Liver (tissue), 9 donors: Measurements from ENCODE around the gene WDR45B. TPM values are rescaled to one million over a fixed set of nuclear protein-coding genes. Genes with fewer than 3 reads are reported as not detected.

Experiments used
- DNase-seq: peaks from one replicate; pipeline ENCODE4 v3.0.0-alpha.2; 2017; ENCODE audit warnings: low spot score
- H3K27ac ChIP-seq, 2 donors: one replicate each; pipeline ENCODE4 v1.7.0; 2013; ENCODE audit warnings: inconsistent platforms in 2 of 2, low read length in 2 of 2, control low read depth in 1 of 2, low read depth in 1 of 2, mild to moderate bottlenecking in 1 of 2
- H3K27me3 ChIP-seq, 4 donors: one replicate each; pipeline versions ENCODE4 v1.6.1 to v1.7.0; 2013; ENCODE audit warnings: low read length in 3 of 4, inconsistent platforms in 1 of 4, mild to moderate bottlenecking in 1 of 4, moderate library complexity in 1 of 4; ENCODE audit not compliant: control insufficient read depth in 4 of 4, insufficient read depth in 4 of 4
- H3K36me3 ChIP-seq, 4 donors: one replicate each; pipeline versions ENCODE4 v1.6.1 to v1.7.0; 2013; ENCODE audit warnings: low read length in 3 of 4, mild to moderate bottlenecking in 3 of 4, low read depth in 1 of 4, moderate library complexity in 1 of 4; ENCODE audit not compliant: control insufficient read depth in 4 of 4, insufficient read depth in 3 of 4
- H3K4me1 ChIP-seq, 4 donors: one replicate each; pipeline versions ENCODE4 v1.6.1 to v1.7.0; 2013; ENCODE audit warnings: low read length in 3 of 4, mild to moderate bottlenecking in 3 of 4, moderate library complexity in 1 of 4; ENCODE audit not compliant: control insufficient read depth in 4 of 4, insufficient read depth in 4 of 4
- H3K4me3 ChIP-seq, 3 donors: one replicate each; pipeline versions ENCODE4 v1.6.1 to v1.7.0; 2013; ENCODE audit warnings: low read length in 3 of 3, control low read depth in 1 of 3, low read depth in 1 of 3, mild to moderate bottlenecking in 1 of 3
- H3K9ac ChIP-seq, 2 donors: one replicate each; pipeline ENCODE4 v1.7.0; 2013; ENCODE audit warnings: low read length in 2 of 2, mild to moderate bottlenecking in 2 of 2, moderate library complexity in 2 of 2, control low read depth in 1 of 2, low read depth in 1 of 2
- H3K9me3 ChIP-seq, 4 donors: one replicate each; pipeline versions ENCODE4 v1.6.1 to v1.7.0; 2013; ENCODE audit warnings: low read length in 3 of 4; ENCODE audit not compliant: control insufficient read depth in 4 of 4
- EGR1 ChIP-seq, 2 donors: IDR thresholded peaks; 2 replicates each; pipeline ENCODE4 v1.6.1; 2016 to 2018; ENCODE audit warnings: antibody characterized with exemption in 2 of 2, low read depth in 2 of 2
- FOXA1 ChIP-seq: IDR thresholded peaks from 2 replicates; pipeline ENCODE4 v1.6.1; 2016; ENCODE audit warnings: antibody characterized with exemption
- GABPA ChIP-seq, 2 donors: IDR thresholded peaks in 1 of 2; conservative IDR thresholded peaks in 1 of 2; 2 replicates each; pipeline ENCODE4 v1.6.1; 2016; ENCODE audit warnings: antibody characterized with exemption in 2 of 2, mild to moderate bottlenecking in 1 of 2, moderate library complexity in 1 of 2
- HNF4A ChIP-seq, 2 donors: conservative IDR thresholded peaks; 2 replicates each; pipeline ENCODE4 v1.6.1; 2016; ENCODE audit warnings: antibody characterized with exemption in 2 of 2, mild to moderate bottlenecking in 2 of 2
- HNF4G ChIP-seq: IDR thresholded peaks from 2 replicates; pipeline ENCODE4 v1.6.1; 2016; ENCODE audit warnings: antibody characterized with exemption
- JUND ChIP-seq, 2 donors: IDR thresholded peaks; 2 replicates each; pipeline ENCODE4 v1.6.1; 2016; ENCODE audit warnings: antibody characterized with exemption in 2 of 2
- RAD21 ChIP-seq, 2 donors: IDR thresholded peaks; 2 replicates each; pipeline ENCODE4 v1.6.1; 2016; ENCODE audit warnings: antibody characterized with exemption in 2 of 2, mild to moderate bottlenecking in 2 of 2
- RXRA ChIP-seq, 2 donors: IDR thresholded peaks; 2 replicates each; pipeline ENCODE4 v1.6.1; 2017 to 2018; ENCODE audit warnings: antibody characterized with exemption in 2 of 2, mild to moderate bottlenecking in 1 of 2
- TAF1 ChIP-seq: conservative IDR thresholded peaks from 2 replicates; pipeline ENCODE4 v1.6.1; 2016; ENCODE audit warnings: antibody characterized with exemption, mild to moderate bottlenecking
- YY1 ChIP-seq: IDR thresholded peaks from 2 replicates; pipeline ENCODE4 v1.6.1; 2016; ENCODE audit warnings: antibody characterized with exemption, mild to moderate bottlenecking
- WGBS: extraction: QIAGEN DNeasy Blood & Tissue Kit; methylation state at CpG from one replicate; pipeline ENCODE4 v1.1.7; 2013; 5-methylcytosine and 5-hydroxymethylcytosine counted together
- polyA plus RNA-seq, 2 donors: library from polyadenylated mRNA; stranded (reverse) in 1 of 2; unstranded in 1 of 2; fragments of 200-250 nt in 1 of 2; fragments of >200 nt in 1 of 2; fragmentation: Nextera tagmentation in 1 of 2; extraction: Ambion mirVana in 1 of 2; gene quantifications; one replicate each; pipeline versions ENCODE4 v1.2.1 to v1.2.3, GENCODE V29; 2013 to 2015
- total RNA-seq, 2 donors: library from RNA; depleted of rRNA; stranded (reverse); fragments of >200 nt; gene quantifications; one replicate each; pipeline ENCODE4 v1.2.3, GENCODE V29; 2014
- TF ChIP-seq, protein P1 (sequence below): fragments of 150-350 bp; IDR thresholded peaks from 2 replicates; pipeline ENCODE4 v1.5.1; 2017; ENCODE audit warnings: improper control_type of control experiment, low read depth, low read length; ENCODE audit not compliant: missing input control
- TF ChIP-seq, protein P2 (sequence below): IDR thresholded peaks from 2 replicates; pipeline ENCODE4 v1.6.1; 2016; ENCODE audit warnings: antibody characterized with exemption
- TF ChIP-seq, protein P3 (sequence below): IDR thresholded peaks from 2 replicates; pipeline ENCODE4 v1.6.1; 2016; ENCODE audit warnings: antibody characterized with exemption, mild to moderate bottlenecking
- TF ChIP-seq, protein P4 (sequence below): IDR thresholded peaks from 2 replicates; pipeline ENCODE4 v1.6.1; 2016; ENCODE audit warnings: antibody characterized with exemption
- donor health status: healthy.
- donor health status: healthy.
- donor health status: healthy.
- donor health status: healthy.
- donor health status: healthy.

WDR45B gene
- total and polyA plus RNA-seq, 4 donors: 25.4 to 40.9 (median 29.2) TPM

DNA sequence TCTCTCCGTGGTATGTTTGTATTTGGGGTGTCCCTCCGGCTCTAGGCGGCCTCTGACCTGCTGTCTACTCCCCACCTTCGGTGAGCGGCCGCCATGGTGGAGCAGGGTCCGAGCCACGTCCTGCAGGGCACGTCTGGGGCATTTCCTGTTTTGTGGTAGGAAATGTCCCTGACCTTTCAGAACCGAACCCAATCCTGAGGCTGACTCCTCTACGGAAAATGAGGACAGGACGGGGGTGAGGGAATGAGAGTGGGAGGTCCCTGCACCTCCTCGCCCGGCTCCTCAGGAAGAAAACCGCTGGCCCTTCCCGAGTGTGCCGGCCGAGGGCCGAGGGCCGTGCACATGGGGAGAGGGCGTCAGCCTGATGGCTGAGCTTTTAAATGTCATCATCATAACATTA lies 45.8 kb downstream of the WDR45B start:
- Histone ChIP-seq H3K4me3 (no peak overlapping the region), H3K27ac (no peak overlapping the region), H3K9ac (no peak overlapping the region), H3K4me1 (peaks cover 0 to 5% (median 0%) of the 10 kb centered on the region in 4 donors), H3K36me3 (peaks cover 9 to 40% (median 25%) of the 10 kb centered on the region in 4 donors), H3K27me3 (no peaks in the 10 kb centered on the region), H3K9me3 (no peaks in the 10 kb centered on the region)
- TF ChIP-seq RAD21 (IDR thresholded peaks at IDR 0.05) (no peak), TAF1 (no peak), HNF4A (conservative IDR thresholded peaks at IDR 0.05) (no peak), YY1 (no peak), JUND (IDR thresholded peaks at IDR 0.05) (no peak), RXRA (IDR thresholded peaks at IDR 0.05) (no peak), HNF4G (no peak), GABPA (IDR thresholded peaks at IDR 0.05 in 1 of 2, conservative IDR thresholded peaks at IDR 0.05 in 1 of 2) (no peak)
- TF ChIP-seq, protein P1, sequence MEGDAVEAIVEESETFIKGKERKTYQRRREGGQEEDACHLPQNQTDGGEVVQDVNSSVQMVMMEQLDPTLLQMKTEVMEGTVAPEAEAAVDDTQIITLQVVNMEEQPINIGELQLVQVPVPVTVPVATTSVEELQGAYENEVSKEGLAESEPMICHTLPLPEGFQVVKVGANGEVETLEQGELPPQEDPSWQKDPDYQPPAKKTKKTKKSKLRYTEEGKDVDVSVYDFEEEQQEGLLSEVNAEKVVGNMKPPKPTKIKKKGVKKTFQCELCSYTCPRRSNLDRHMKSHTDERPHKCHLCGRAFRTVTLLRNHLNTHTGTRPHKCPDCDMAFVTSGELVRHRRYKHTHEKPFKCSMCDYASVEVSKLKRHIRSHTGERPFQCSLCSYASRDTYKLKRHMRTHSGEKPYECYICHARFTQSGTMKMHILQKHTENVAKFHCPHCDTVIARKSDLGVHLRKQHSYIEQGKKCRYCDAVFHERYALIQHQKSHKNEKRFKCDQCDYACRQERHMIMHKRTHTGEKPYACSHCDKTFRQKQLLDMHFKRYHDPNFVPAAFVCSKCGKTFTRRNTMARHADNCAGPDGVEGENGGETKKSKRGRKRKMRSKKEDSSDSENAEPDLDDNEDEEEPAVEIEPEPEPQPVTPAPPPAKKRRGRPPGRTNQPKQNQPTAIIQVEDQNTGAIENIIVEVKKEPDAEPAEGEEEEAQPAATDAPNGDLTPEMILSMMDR: no peak
- TF ChIP-seq, protein P2, sequence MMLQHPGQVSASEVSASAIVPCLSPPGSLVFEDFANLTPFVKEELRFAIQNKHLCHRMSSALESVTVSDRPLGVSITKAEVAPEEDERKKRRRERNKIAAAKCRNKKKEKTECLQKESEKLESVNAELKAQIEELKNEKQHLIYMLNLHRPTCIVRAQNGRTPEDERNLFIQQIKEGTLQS: no peak
- TF ChIP-seq, protein P3, sequence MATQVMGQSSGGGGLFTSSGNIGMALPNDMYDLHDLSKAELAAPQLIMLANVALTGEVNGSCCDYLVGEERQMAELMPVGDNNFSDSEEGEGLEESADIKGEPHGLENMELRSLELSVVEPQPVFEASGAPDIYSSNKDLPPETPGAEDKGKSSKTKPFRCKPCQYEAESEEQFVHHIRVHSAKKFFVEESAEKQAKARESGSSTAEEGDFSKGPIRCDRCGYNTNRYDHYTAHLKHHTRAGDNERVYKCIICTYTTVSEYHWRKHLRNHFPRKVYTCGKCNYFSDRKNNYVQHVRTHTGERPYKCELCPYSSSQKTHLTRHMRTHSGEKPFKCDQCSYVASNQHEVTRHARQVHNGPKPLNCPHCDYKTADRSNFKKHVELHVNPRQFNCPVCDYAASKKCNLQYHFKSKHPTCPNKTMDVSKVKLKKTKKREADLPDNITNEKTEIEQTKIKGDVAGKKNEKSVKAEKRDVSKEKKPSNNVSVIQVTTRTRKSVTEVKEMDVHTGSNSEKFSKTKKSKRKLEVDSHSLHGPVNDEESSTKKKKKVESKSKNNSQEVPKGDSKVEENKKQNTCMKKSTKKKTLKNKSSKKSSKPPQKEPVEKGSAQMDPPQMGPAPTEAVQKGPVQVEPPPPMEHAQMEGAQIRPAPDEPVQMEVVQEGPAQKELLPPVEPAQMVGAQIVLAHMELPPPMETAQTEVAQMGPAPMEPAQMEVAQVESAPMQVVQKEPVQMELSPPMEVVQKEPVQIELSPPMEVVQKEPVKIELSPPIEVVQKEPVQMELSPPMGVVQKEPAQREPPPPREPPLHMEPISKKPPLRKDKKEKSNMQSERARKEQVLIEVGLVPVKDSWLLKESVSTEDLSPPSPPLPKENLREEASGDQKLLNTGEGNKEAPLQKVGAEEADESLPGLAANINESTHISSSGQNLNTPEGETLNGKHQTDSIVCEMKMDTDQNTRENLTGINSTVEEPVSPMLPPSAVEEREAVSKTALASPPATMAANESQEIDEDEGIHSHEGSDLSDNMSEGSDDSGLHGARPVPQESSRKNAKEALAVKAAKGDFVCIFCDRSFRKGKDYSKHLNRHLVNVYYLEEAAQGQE: no peak
- WGBS: 80% methylated on average over 21 of the region's 21 CpGs
- DNase-seq: no peak

DNA sequence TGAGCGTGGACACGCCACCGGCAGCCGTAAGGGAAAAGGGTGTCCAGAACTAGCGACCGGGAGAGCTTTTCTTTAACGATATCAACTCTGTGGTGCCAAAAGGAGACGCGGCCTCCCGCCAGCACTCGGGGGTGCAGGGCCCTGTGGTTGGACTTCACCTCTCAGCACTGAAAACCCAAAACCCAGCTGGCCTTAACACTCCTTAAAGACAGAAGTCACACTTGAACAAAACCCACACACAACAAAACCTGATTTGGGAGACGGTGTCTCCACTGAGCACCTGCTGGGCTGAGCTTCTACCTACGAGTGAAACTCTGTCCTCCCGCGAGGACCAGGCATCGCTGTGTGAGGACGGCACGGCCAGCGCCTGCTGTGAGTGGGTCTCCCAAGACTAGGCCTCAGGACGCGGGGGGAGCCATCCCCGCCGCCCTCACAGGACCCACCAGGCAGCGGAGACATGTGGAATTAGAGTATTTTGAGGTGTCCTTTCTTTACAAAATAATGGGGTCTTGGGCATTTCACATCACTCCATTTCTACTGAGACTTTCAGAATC lies 46.7 kb downstream of the WDR45B start:
- H3K9ac ChIP-seq: no peak overlapping the region
- no peak overlapping the region for H3K27ac ChIP-seq
- peaks cover 0 to 5% (median 0%) of the 10 kb centered on the region in 4 donors for H3K4me1 ChIP-seq
- DNase-seq: no peak
- no peaks in the 10 kb centered on the region for H3K27me3 ChIP-seq
- TF ChIP-seq, protein P4, sequence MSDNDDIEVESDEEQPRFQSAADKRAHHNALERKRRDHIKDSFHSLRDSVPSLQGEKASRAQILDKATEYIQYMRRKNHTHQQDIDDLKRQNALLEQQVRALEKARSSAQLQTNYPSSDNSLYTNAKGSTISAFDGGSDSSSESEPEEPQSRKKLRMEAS: no peak
- no peak for TF ChIP-seq HNF4G
- no peak for TF ChIP-seq RAD21 (IDR thresholded peaks at IDR 0.05)
- TF ChIP-seq, protein P1: no peak
- TF ChIP-seq, protein P2: no peak
- no peak for TF ChIP-seq EGR1 (IDR thresholded peaks at IDR 0.05; ENCODE audit: low read depth in 2 of 2)
- no peak for TF ChIP-seq TAF1
- TF ChIP-seq GABPA (IDR thresholded peaks at IDR 0.05 in 1 of 2, conservative IDR thresholded peaks at IDR 0.05 in 1 of 2): no peak
- TF ChIP-seq YY1: no peak
- no peak for TF ChIP-seq FOXA1
- H3K9me3 ChIP-seq: no peaks in the 10 kb centered on the region
- H3K36me3 ChIP-seq: peaks cover 15 to 50% (median 25%) of the 10 kb centered on the region in 4 donors
- WGBS: 95% methylated on average over 24 of the region's 24 CpGs
- no peak overlapping the region for H3K4me3 ChIP-seq
